Tibial artery (tissue), 4 donors: ENCODE measurements around the gene NEGR1.

Experiments used
- DNase-seq, 2 donors: peaks; one replicate each; pipeline ENCODE4 v3.0.0-alpha.2; 2019
- H3K27ac ChIP-seq, 2 donors: fragments of 200-600 bp; sonication (generic) in 1 of 2; 1 replicate in 1 of 2; 2 replicates in 1 of 2; pipeline ENCODE4 v1.5.1; 2018 to 2019; ENCODE audit warnings: mild to moderate bottlenecking in 1 of 2
- H3K27me3 ChIP-seq, 2 donors: fragments of 200-600 bp; sonication (generic) in 1 of 2; one replicate each; pipeline versions ENCODE4 v1.5.1 to v1.6.0; 2016 to 2019
- H3K36me3 ChIP-seq, 3 donors: fragments of 200-600 bp; sonication (generic) in 2 of 3; one replicate each; pipeline ENCODE4 v1.5.1; 2016 to 2019; ENCODE audit warnings: mild to moderate bottlenecking in 2 of 3
- H3K4me1 ChIP-seq, 4 donors: fragments of 200-600 bp; sonication (generic) in 2 of 4; 1 replicate in 3 of 4; 2 replicates in 1 of 4; pipeline ENCODE4 v1.5.1; 2016 to 2019
- H3K4me3 ChIP-seq, 2 donors: fragments of 200-600 bp; sonication (generic) in 1 of 2; 1 replicate in 1 of 2; 2 replicates in 1 of 2; pipeline ENCODE4 v1.5.1; 2018 to 2019; ENCODE audit warnings: mild to moderate bottlenecking in 2 of 2
- H3K9me3 ChIP-seq, 3 donors: fragments of 200-600 bp; sonication (generic) in 1 of 3; one replicate each; pipeline ENCODE4 v1.5.1; 2016 to 2019
- intact Hi-C: fragments of 100-400 bp; cut with DNase I; formaldehyde crosslinking; loops from one replicate; pipeline ENCODE4 v1.15.0; 2023; ENCODE audit warnings: low total_unique reads
- TF ChIP-seq, protein P1 (sequence below), 2 experiments: fragments of 200-600 bp in 1 of 2; fragments of 450-650 bp in 1 of 2; IDR thresholded peaks; one replicate each; pipeline ENCODE4 v1.5.1; 2017 to 2019; ENCODE audit warnings: antibody characterized with exemption in 2 of 2, mild to moderate bottlenecking in 1 of 2, moderate library complexity in 1 of 2

The NEGR1 gene

DNA sequence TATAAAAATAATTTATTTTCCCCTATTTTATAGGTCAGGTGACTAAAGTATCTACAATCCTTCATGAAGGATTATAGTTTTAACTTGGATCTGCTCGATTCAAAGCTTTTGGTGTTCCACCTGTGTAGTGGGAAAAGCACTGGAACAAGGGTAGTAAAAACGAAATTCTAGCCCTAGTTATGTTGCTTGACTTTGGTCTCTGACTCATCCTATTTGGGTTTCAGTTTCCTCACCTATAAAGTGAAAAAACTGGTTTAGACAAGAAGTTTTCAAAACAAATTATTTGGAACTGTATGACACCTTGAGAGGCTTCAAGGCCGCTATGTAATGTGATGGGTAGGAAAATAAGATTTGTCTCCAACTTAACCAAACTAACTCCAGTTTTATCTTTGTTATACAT is 696.3 kb downstream of the NEGR1 start:
- Histone ChIP-seq H3K9me3 (no peaks in the 10 kb centered on the region), H3K27ac (no peak overlapping the region)

DNA sequence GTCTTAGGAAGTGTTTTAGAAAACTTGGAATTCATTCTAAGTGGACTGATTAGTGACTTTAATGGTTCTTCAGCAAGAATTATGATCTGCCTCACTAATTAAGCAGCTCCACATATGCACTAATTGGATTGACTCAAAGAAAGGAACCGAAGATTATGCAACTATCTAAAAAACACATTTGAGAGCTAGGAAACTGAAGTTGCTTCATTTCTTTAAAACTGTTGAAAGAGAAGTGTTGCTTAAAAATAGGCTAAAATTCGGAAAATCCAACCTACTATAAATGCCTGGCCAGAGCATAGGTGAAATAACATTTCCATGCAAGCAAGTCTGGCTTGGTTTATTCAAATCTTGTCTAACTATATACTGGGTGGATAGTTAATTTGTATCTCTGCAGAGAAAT is 698.6 kb downstream of the NEGR1 start:
- no peaks in the 10 kb centered on the region for H3K9me3 ChIP-seq
- H3K4me1 ChIP-seq, result no peaks in the 10 kb centered on the region
- no peaks in the 10 kb centered on the region for H3K27me3 ChIP-seq
- no peaks in the 10 kb centered on the region for H3K36me3 ChIP-seq
- TF ChIP-seq, protein P1, sequence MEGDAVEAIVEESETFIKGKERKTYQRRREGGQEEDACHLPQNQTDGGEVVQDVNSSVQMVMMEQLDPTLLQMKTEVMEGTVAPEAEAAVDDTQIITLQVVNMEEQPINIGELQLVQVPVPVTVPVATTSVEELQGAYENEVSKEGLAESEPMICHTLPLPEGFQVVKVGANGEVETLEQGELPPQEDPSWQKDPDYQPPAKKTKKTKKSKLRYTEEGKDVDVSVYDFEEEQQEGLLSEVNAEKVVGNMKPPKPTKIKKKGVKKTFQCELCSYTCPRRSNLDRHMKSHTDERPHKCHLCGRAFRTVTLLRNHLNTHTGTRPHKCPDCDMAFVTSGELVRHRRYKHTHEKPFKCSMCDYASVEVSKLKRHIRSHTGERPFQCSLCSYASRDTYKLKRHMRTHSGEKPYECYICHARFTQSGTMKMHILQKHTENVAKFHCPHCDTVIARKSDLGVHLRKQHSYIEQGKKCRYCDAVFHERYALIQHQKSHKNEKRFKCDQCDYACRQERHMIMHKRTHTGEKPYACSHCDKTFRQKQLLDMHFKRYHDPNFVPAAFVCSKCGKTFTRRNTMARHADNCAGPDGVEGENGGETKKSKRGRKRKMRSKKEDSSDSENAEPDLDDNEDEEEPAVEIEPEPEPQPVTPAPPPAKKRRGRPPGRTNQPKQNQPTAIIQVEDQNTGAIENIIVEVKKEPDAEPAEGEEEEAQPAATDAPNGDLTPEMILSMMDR (IDR thresholded peaks at IDR 0.05), result no peak
- intact Hi-C loops, result no loop called here
- no peak overlapping the region for H3K27ac ChIP-seq
- no peak for DNase-seq
- H3K4me3 ChIP-seq, result no peak overlapping the region

More for the DNA sequence above, 696.3 kb downstream of the NEGR1 start:
- Histone ChIP-seq H3K36me3 (no peaks in the 10 kb centered on the region), H3K27me3 (no peaks in the 10 kb centered on the region), H3K4me3 (no peak overlapping the region), H3K4me1 (no peaks in the 10 kb centered on the region)
- TF ChIP-seq, protein P1 (IDR thresholded peaks at IDR 0.05), result no peak
- intact Hi-C loops, result no loop called here
- DNase-seq, result no peak

DNA sequence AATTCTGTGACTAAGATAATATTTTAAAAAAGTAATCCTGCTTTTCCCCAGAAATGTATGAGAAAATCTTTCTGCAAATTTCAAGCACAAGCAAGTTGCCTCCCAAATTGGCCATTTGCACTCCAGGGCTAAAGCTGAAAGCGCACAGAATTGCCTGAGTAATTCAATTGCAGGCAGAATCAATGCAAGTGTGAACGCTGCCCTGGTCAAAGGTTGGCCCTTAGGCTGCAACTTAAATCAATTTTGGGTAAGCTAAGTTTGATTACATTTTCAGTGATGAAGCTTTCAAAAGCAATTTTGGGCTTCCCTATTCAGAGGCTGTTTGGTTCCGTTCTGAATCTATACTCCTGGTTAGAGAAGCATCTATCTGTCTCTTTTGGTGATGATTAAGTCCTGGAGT is 699.7 kb downstream of the NEGR1 start:
- DNase-seq, result no peak
- no peaks in the 10 kb centered on the region for H3K27me3 ChIP-seq
- H3K36me3 ChIP-seq, result no peaks in the 10 kb centered on the region
- no peaks in the 10 kb centered on the region for H3K4me1 ChIP-seq
- no peak overlapping the region for H3K4me3 ChIP-seq
- no peaks in the 10 kb centered on the region for H3K9me3 ChIP-seq
- no peak overlapping the region for H3K27ac ChIP-seq
- intact Hi-C loops, result no loop called here
- TF ChIP-seq, protein P1 (IDR thresholded peaks at IDR 0.05), result no peak

DNA sequence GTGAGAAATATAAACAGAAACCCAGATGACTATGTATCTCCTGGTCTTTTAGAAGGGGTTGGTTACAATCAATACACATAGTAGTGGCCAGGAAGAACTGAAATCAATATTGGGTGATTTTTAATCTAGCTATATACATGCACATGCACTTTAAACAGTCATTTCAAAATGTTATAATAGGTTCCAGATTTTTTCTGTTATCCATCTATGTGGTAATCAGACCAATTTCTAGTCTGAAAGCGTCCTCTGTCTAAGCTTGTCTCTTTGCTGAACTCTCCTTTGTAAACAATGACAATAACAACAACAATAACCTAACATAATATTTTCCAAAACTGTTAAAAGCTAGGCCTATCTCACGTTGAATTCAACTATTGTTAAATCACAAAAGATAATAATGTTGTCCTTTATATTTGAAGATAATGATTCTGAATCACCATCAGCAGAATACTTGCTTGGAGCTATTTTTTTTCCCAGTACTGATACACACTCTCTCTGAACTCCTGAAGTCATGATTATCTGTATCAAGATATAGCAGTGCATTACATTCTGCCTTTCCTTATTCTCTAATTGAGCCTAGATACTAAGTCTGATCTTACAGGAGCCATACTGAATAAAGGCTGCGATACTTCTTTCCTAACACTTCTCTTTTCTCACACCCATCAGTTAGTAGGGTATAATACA is 704.7 kb downstream of the NEGR1 start:
- DNase-seq, result no peak
- H3K4me3 ChIP-seq, result no peak overlapping the region
- intact Hi-C loops, result no loop called here
- no peak overlapping the region for H3K27ac ChIP-seq
- H3K4me1 ChIP-seq, result no peaks in the 10 kb centered on the region
- no peaks in the 10 kb centered on the region for H3K27me3 ChIP-seq
- no peaks in the 10 kb centered on the region for H3K9me3 ChIP-seq
- H3K36me3 ChIP-seq, result no peaks in the 10 kb centered on the region
- TF ChIP-seq, protein P1 (IDR thresholded peaks at IDR 0.05), result no peak

DNA sequence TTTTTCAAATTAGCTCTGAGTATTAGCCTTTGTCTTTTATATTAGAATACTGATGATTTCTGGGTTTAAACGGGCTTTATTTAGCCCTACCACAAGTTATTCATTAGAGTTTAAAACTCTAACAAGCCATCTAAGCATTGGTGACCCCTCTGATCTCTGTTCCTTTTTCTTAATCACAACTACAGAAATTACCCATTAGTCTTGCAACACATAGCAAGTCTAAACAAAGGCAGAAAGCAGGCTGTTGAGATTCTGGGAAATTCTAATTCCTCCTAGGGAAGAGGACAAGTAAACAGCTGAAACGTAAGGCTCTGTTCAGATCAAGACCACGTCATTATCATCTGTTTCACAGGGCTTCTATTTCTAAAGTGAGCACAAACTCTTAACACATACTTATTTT is 710.3 kb downstream of the NEGR1 start:
- TF ChIP-seq, protein P1 (IDR thresholded peaks at IDR 0.05), result no peak
- Histone ChIP-seq H3K9me3 (no peaks in the 10 kb centered on the region), H3K4me3 (no peak overlapping the region), H3K36me3 (no peaks in the 10 kb centered on the region), H3K27me3 (no peaks in the 10 kb centered on the region), H3K4me1 (no peaks in the 10 kb centered on the region), H3K27ac (no peak overlapping the region)
- intact Hi-C loops, result no loop called here
- DNase-seq, result no peak

DNA sequence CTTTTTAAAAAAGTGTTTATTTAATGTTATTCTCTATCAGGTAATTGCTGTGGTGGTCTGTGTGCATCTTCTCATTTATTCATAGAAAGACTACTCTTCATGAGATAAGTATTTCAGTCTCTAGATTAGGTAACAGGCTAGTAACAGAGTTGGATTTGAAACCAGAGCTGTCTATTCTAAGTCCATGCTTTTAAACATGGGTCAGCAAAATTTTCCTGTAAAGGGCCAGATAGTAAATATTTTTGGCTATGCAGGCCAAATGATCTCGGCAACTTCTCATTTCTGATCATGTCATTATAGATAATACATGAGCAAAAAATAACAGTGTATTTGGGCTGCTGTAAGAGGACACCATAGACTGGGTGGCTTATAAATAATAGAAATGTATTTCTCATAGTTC is 715.9 kb downstream of the NEGR1 start:
- intact Hi-C loops, result no loop called here
- Histone ChIP-seq H3K27me3 (no peaks in the 10 kb centered on the region), H3K36me3 (no peaks in the 10 kb centered on the region), H3K9me3 (no peaks in the 10 kb centered on the region), H3K4me3 (no peak overlapping the region), H3K27ac (no peak overlapping the region), H3K4me1 (peaks cover 0 to 27% (median 3%) of the 10 kb centered on the region in 4 donors)
- no peak for DNase-seq
- TF ChIP-seq, protein P1 (IDR thresholded peaks at IDR 0.05), result no peak
